Spleen (tissue), 7 donors: ENCODE measurements around the gene NOTCH1.

Experiments
- CTCF ChIP-seq, 11 experiments: fragments of 200-600 bp in 7 of 11; fragments of 450-650 bp in 4 of 11; sonication (generic) in 4 of 11; IDR thresholded peaks in 8 of 11; conservative IDR thresholded peaks in 3 of 11; 1 replicate in 7 of 11; 2 replicates in 4 of 11; pipeline versions ENCODE4 v1.4.0 to v1.8.0; 2016 to 2021; ENCODE audit warnings: antibody characterized with exemption in 11 of 11, inconsistent platforms in 4 of 11, mild to moderate bottlenecking in 1 of 11
- POLR2A ChIP-seq, 3 donors: fragments of 450-650 bp; IDR thresholded peaks; one replicate each; pipeline ENCODE4 v1.5.1; 2017; ENCODE audit warnings: antibody characterized with exemption in 3 of 3, mild to moderate bottlenecking in 1 of 3
- donor health status: DM: no; HTN: no; CAD: no; lungs with moderate emphysema.
- donor health status: DM: no; HTN: no; CAD: no.
- donor health status: DM: no; HTN: no; CAD: no.

GRCh38 chr9:136473354-136473721, 72.5 kb downstream of the NOTCH1 start:
- TF ChIP-seq POLR2A (IDR thresholded peaks at IDR 0.05) (no peak), CTCF (IDR thresholded peaks at IDR 0.05 in 8 of 11, conservative IDR thresholded peaks at IDR 0.05 in 3 of 11) (no peak)
